ENCODE data around the gene AMIGO1. TPM values are rescaled to one million over a fixed set of nuclear protein-coding genes. Genes with fewer than 3 reads are reported as not detected.

The AMIGO1 gene
- total RNA-seq, 1 experiment from 2014 or later, result 1.5 TPM

- ChIA-PET POLR2A (no interaction called here), CTCF (interaction anchor here (0.7 kb wide), 1 partner anchor 97 kb away, joined by 3 read pairs; no protein-coding TSS in a partner anchor)
- no peak overlapping the region for H3K4me3 ChIP-seq (ENCODE audit: low read depth, low read length)
- Mint-ChIP-seq H3K4me3 (ENCODE audit: unreplicated experiment) (no peak overlapping the region), H3K27me3 (ENCODE audit: insufficient read depth, unreplicated experiment) (peaks cover 5% of the 10 kb centered on the region), H3K4me1 (ENCODE audit: low read depth, unreplicated experiment) (peaks cover 6% of the 10 kb centered on the region), H3K9me3 (ENCODE audit: unreplicated experiment) (no peaks in the 10 kb centered on the region), H3K36me3 (ENCODE audit: insufficient read depth, unreplicated experiment) (no peaks in the 10 kb centered on the region), H3K27ac (ENCODE audit: unreplicated experiment) (no peak overlapping the region)
- no peak for DNase-seq
- H3K9me3 ChIP-seq, result no peaks in the 10 kb centered on the region
- no TSS peak for BruUV-seq (replicated peaks)
- H3K36me3 ChIP-seq (ENCODE audit: control insufficient read depth, insufficient read depth, low read length), result no peaks in the 10 kb centered on the region
- H3K27me3 ChIP-seq (replicated peaks; ENCODE audit: control insufficient read depth, insufficient read depth, low read length), result no peaks in the 10 kb centered on the region
- no peaks in the 10 kb centered on the region for H3K4me1 ChIP-seq
- TF ChIP-seq CTCF (IDR thresholded peaks at IDR 0.05; ENCODE audit: insufficient read depth in 1 of 2, low read depth in 1 of 2, low read length in 1 of 2, severe bottlenecking in 1 of 2, unreplicated experiment in 1 of 2), result no peak
- intact Hi-C loops (cut with micrococcal nuclease; ENCODE audit: unreplicated experiment), result no loop called here
Measured at GRCh38 chr1:109514846-109515245, 5.3 kb upstream of the AMIGO1 start.

GRCh38 chr1:109513110-109513710, 3.7 kb upstream of the AMIGO1 start:
- BruUV-seq (replicated peaks), result no TSS peak
- Mint-ChIP-seq H3K36me3 (ENCODE audit: insufficient read depth, unreplicated experiment) (no peaks in the 10 kb centered on the region), H3K27me3 (ENCODE audit: insufficient read depth, unreplicated experiment) (peaks cover 10% of the 10 kb centered on the region), H3K27ac (ENCODE audit: unreplicated experiment) (no peak overlapping the region), H3K4me3 (ENCODE audit: unreplicated experiment) (no peak overlapping the region), H3K9me3 (ENCODE audit: unreplicated experiment) (no peaks in the 10 kb centered on the region), H3K4me1 (ENCODE audit: low read depth, unreplicated experiment) (peaks cover 6% of the 10 kb centered on the region)
- ChIA-PET POLR2A (no interaction called here), CTCF (no interaction called here)
- no peaks in the 10 kb centered on the region for H3K36me3 ChIP-seq (ENCODE audit: control insufficient read depth, insufficient read depth, low read length)
- H3K9me3 ChIP-seq, result no peaks in the 10 kb centered on the region
- intact Hi-C loops (cut with micrococcal nuclease; ENCODE audit: unreplicated experiment), result no loop called here
- no peak for DNase-seq
- no peaks in the 10 kb centered on the region for H3K4me1 ChIP-seq
- no peak overlapping the region for H3K4me3 ChIP-seq (ENCODE audit: low read depth, low read length)
- H3K27me3 ChIP-seq (replicated peaks; ENCODE audit: control insufficient read depth, insufficient read depth, low read length), result no peaks in the 10 kb centered on the region
- TF ChIP-seq CTCF (IDR thresholded peaks at IDR 0.05; ENCODE audit: insufficient read depth in 1 of 2, low read depth in 1 of 2, low read length in 1 of 2, severe bottlenecking in 1 of 2, unreplicated experiment in 1 of 2), result no peak

GRCh38 chr1:109508873-109509175, 703 bp downstream of the AMIGO1 start:
- Histone ChIP-seq H3K9me3 (no peaks in the 10 kb centered on the region), H3K4me1 (no peaks in the 10 kb centered on the region), H3K27me3 (replicated peaks; ENCODE audit: control insufficient read depth, insufficient read depth, low read length) (no peaks in the 10 kb centered on the region), H3K36me3 (ENCODE audit: control insufficient read depth, insufficient read depth, low read length) (no peaks in the 10 kb centered on the region), H3K4me3 (ENCODE audit: low read depth, low read length) (peak overlapping the region; percentile 45)
- Mint-ChIP-seq H3K4me1 (ENCODE audit: low read depth, unreplicated experiment) (peaks cover 6% of the 10 kb centered on the region), H3K27me3 (ENCODE audit: insufficient read depth, unreplicated experiment) (peaks cover 10% of the 10 kb centered on the region), H3K9me3 (ENCODE audit: unreplicated experiment) (no peaks in the 10 kb centered on the region), H3K27ac (ENCODE audit: unreplicated experiment) (no peak overlapping the region), H3K4me3 (ENCODE audit: unreplicated experiment) (peak overlapping the region; percentile 76), H3K36me3 (ENCODE audit: insufficient read depth, unreplicated experiment) (no peaks in the 10 kb centered on the region)
- no peak for DNase-seq
- POLR2A ChIA-PET, result no interaction called here
- no peak for TF ChIP-seq CTCF (IDR thresholded peaks at IDR 0.05; ENCODE audit: insufficient read depth in 1 of 2, low read depth in 1 of 2, low read length in 1 of 2, severe bottlenecking in 1 of 2, unreplicated experiment in 1 of 2)
- CTCF ChIA-PET, result interaction anchor here (1.2 kb wide), 1 partner anchor 24 kb away, joined by 6 read pairs; no protein-coding TSS in a partner anchor
- BruUV-seq (replicated peaks), result no TSS peak
- intact Hi-C loops (cut with micrococcal nuclease; ENCODE audit: unreplicated experiment), result no loop called here

Measured in Caco-2 (cell line).